HFF-Myc (cell line): Measurements from ENCODE around the gene POLR3F.
"Not testable (repeated sequence)": the region's sequence is repeated elsewhere in the genome, so short reads cannot be mapped to it uniquely, and the experiment has no call there.

Experiments used
- DNase-seq: peaks from one replicate; pipeline ENCODE4 v3.0.0-alpha.2; 2011; ENCODE audit warnings: low read depth; ENCODE audit errors: extremely low read depth
- H3K4me3 ChIP-seq: replicated peaks from 2 replicates; pipeline ENCODE4 v1.5.1; 2011; ENCODE audit warnings: low read depth, mild to moderate bottlenecking, control low read depth, low read length
- CTCF ChIP-seq: IDR thresholded peaks from 2 replicates; pipeline ENCODE4 v1.5.1; 2012; ENCODE audit warnings: mild to moderate bottlenecking, low read depth, low read length, control low read depth; ENCODE audit errors: missing control alignments

POLR3F gene

GRCh38 chr20:18477821-18478220, 10.6 kb downstream of the POLR3F start:
- DNase-seq, result no peak
- no peak for TF ChIP-seq CTCF
- no peak overlapping the region for H3K4me3 ChIP-seq

DNA sequence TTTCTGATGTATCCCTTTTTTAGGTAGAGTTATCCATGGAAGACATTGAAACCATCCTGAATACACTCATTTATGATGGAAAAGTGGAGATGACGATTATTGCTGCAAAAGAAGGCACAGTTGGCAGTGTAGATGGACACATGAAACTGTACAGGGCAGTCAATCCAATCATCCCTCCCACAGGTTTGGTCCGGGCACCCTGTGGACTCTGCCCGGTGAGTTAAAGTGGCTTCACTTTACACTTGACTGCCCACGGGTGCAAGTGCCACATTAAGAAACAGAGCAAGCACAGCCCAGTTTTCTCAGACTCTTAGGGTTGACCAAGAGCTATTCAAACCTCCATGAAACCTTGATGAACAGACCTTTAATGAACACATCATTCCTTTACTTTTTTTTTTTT, 14.4 kb downstream of the POLR3F start:
- H3K4me3 ChIP-seq, result no peak overlapping the region
- DNase-seq, result no peak
- TF ChIP-seq CTCF, result no peak

GRCh38 chr20:18488301-18488700, 21.1 kb downstream of the POLR3F start:
- H3K4me3 ChIP-seq, result no peak overlapping the region
- no peak for TF ChIP-seq CTCF
- DNase-seq, result no peak

DNA sequence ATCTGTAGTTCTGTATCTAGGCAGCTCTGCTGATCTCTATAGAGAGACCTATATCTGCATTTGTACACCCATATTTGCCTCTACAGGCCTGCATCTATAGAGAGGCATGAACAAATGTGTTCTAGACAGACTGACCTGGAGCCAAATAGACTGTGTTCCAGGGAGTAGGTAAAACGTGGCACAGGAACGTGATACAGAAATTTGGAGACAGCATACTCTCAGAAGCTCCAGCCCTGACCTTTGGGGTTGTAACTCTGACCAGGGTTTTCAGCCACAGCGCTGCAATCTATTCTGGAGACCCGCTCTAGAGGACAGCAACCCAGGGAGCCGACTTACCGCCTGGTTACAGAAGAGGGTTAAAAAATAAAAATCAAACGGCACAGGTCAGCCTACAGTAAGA, 28.9 kb downstream of the POLR3F start:
- DNase-seq, result no peak
- H3K4me3 ChIP-seq, result peak overlapping the region; percentile 73
- no peak for TF ChIP-seq CTCF

- DNase-seq, result peak; percentile 56
- H3K4me3 ChIP-seq, result peak within 1 kb of the TSS; percentile 73
- no peak for TF ChIP-seq CTCF
Measured at GRCh38 chr20:18496740-18497592, 29.8 kb downstream of the POLR3F start, which contains the start of gene RBBP9. RBBP9 (minus strand) TSS chr20:18497225; CDS start chr20:18497167, 58 bp downstream.

- no peak for DNase-seq
- no peak overlapping the region for H3K4me3 ChIP-seq
- no peak for TF ChIP-seq CTCF
Measured at GRCh38 chr20:18497603-18498002, 30.4 kb downstream of the POLR3F start.

GRCh38 chr20:18501672-18502071, 34.5 kb downstream of the POLR3F start:
- H3K4me3 ChIP-seq, DNase-seq: not testable (repeated sequence)
